HG03045 (cell line): ENCODE data around the gene TRMU.

Experiments
- ATAC-seq: cut with Tn5 transposase; IDR thresholded peaks from one replicate; pipeline ENCODE4 v1.9.1; 2021; ENCODE audit warnings: mild to moderate bottlenecking, moderate library complexity; ENCODE audit not compliant: unreplicated experiment

Gene TRMU

GRCh38 chr22:46368871-46369715, 33.6 kb downstream of the TRMU start:
- no peak for ATAC-seq

- ATAC-seq: no peak
Measured at GRCh38 chr22:46369716-46370583, 34.4 kb downstream of the TRMU start.

- no peak for ATAC-seq
Measured at GRCh38 chr22:46370584-46371291, 35.2 kb downstream of the TRMU start.

- ATAC-seq: no peak
Measured at GRCh38 chr22:46371623-46372226, 36.2 kb downstream of the TRMU start.

GRCh38 chr22:46372686-46373085, 37.2 kb downstream of the TRMU start:
- ATAC-seq: no peak

- no peak for ATAC-seq
Measured at GRCh38 chr22:46373159-46373558, 37.6 kb downstream of the TRMU start.

- ATAC-seq: no peak
Measured at GRCh38 chr22:46373921-46374662, 38.6 kb downstream of the TRMU start.

GRCh38 chr22:46374663-46375474, 39.4 kb downstream of the TRMU start:
- ATAC-seq: no peak

GRCh38 chr22:46376111-46376510, 40.6 kb downstream of the TRMU start:
- ATAC-seq: no peak

GRCh38 chr22:46376908-46377524, 41.5 kb downstream of the TRMU start:
- no peak for ATAC-seq

GRCh38 chr22:46377525-46378425, 42.3 kb downstream of the TRMU start:
- no peak for ATAC-seq

- no peak for ATAC-seq
Measured at GRCh38 chr22:46378426-46379065, 43.0 kb downstream of the TRMU start.

- ATAC-seq: no peak
Measured at GRCh38 chr22:46379066-46379930, 43.8 kb downstream of the TRMU start.

- ATAC-seq: no peak
Measured at GRCh38 chr22:46380069-46380468, 44.6 kb downstream of the TRMU start.

- ATAC-seq: no peak
Measured at GRCh38 chr22:46380581-46380980, 45.1 kb downstream of the TRMU start.

- ATAC-seq: no peak
Measured at GRCh38 chr22:46381142-46381541, 45.6 kb downstream of the TRMU start.
